ENCODE results near the gene CCL15. TPM values are rescaled to one million over a fixed set of nuclear protein-coding genes. Genes with fewer than 3 reads are reported as not detected.

Gene CCL15
- total RNA-seq, 1 donor from 2014 or later = not detected

- Mint-ChIP-seq H3K27ac (peak overlapping the region; percentile 34), H3K27me3 (no peaks in the 10 kb centered on the region), H3K4me3 (ENCODE audit: low read depth) (no peak overlapping the region), H3K36me3 (ENCODE audit: insufficient read depth) (no peaks in the 10 kb centered on the region), H3K9me3 (ENCODE audit: low read depth) (no peaks in the 10 kb centered on the region), H3K4me1 (ENCODE audit: low read depth) (peaks cover 29% of the 10 kb centered on the region)
- DNase-seq (ENCODE audit: low spot score, unreplicated experiment) = no peak
- no peak for TF ChIP-seq CTCF (IDR thresholded peaks at IDR 0.05; ENCODE audit: unreplicated experiment)
These were observed 29.6 kb upstream of the CCL15 start for GRCh38 chr17:36030956-36031355.

- no peak for DNase-seq (ENCODE audit: low spot score, unreplicated experiment)
- no peaks in the 10 kb centered on the region for H3K27me3 Mint-ChIP-seq
- peaks cover 21% of the 10 kb centered on the region for H3K4me1 Mint-ChIP-seq (ENCODE audit: low read depth)
- no peak for TF ChIP-seq CTCF (IDR thresholded peaks at IDR 0.05; ENCODE audit: unreplicated experiment)
- H3K27ac Mint-ChIP-seq = no peak overlapping the region
- H3K9me3 Mint-ChIP-seq (ENCODE audit: low read depth) = no peaks in the 10 kb centered on the region
- no peak overlapping the region for H3K4me3 Mint-ChIP-seq (ENCODE audit: low read depth)
- H3K36me3 Mint-ChIP-seq (ENCODE audit: insufficient read depth) = no peaks in the 10 kb centered on the region
These were observed 26.4 kb upstream of the CCL15 start for GRCh38 chr17:36027761-36028160.

GRCh38 chr17:36024106-36024869 is 22.9 kb upstream of the CCL15 start:
- H3K27me3 Mint-ChIP-seq = no peaks in the 10 kb centered on the region
- H3K4me3 Mint-ChIP-seq (ENCODE audit: low read depth) = no peak overlapping the region
- H3K9me3 Mint-ChIP-seq (ENCODE audit: low read depth) = peaks cover 6% of the 10 kb centered on the region
- TF ChIP-seq CTCF (IDR thresholded peaks at IDR 0.05; ENCODE audit: unreplicated experiment) = no peak
- no peak overlapping the region for H3K27ac Mint-ChIP-seq
- DNase-seq (ENCODE audit: low spot score, unreplicated experiment) = no peak
- peaks cover 11% of the 10 kb centered on the region for H3K4me1 Mint-ChIP-seq (ENCODE audit: low read depth)
- no peaks in the 10 kb centered on the region for H3K36me3 Mint-ChIP-seq (ENCODE audit: insufficient read depth)

- no peak overlapping the region for H3K27ac Mint-ChIP-seq
- DNase-seq (ENCODE audit: low spot score, unreplicated experiment) = no peak
- H3K4me1 Mint-ChIP-seq (ENCODE audit: low read depth) = peaks cover 9% of the 10 kb centered on the region
- H3K4me3 Mint-ChIP-seq (ENCODE audit: low read depth) = no peak overlapping the region
- H3K9me3 Mint-ChIP-seq (ENCODE audit: low read depth) = peaks cover 6% of the 10 kb centered on the region
- no peaks in the 10 kb centered on the region for H3K36me3 Mint-ChIP-seq (ENCODE audit: insufficient read depth)
- no peaks in the 10 kb centered on the region for H3K27me3 Mint-ChIP-seq
- no peak for TF ChIP-seq CTCF (IDR thresholded peaks at IDR 0.05; ENCODE audit: unreplicated experiment)
These were observed 18.1 kb upstream of the CCL15 start for GRCh38 chr17:36019423-36019822.

GRCh38 chr17:36017799-36018198 is 16.4 kb upstream of the CCL15 start, which contains the start of gene CCL23:
Gene CCL23, minus strand, starts transcription at chr17:36017972. Its CDS starts 75 bp downstream, at chr17:36017897.
- Mint-ChIP-seq H3K27ac (no peak within 1 kb of the TSS), H3K4me1 (ENCODE audit: low read depth) (peaks cover 9% of the 10 kb centered on the region), H3K9me3 (ENCODE audit: low read depth) (peaks cover 13% of the 10 kb centered on the region), H3K36me3 (ENCODE audit: insufficient read depth) (no peaks in the 10 kb centered on the region), H3K4me3 (ENCODE audit: low read depth) (no peak within 1 kb of the TSS), H3K27me3 (no peaks in the 10 kb centered on the region)
- no peak for TF ChIP-seq CTCF (IDR thresholded peaks at IDR 0.05; ENCODE audit: unreplicated experiment)
- no peak for DNase-seq (ENCODE audit: low spot score, unreplicated experiment)
